Hepatocyte (in vitro differentiated cells): Measurements from ENCODE around the gene CUX1.

Experiments used
- EZH2 ChIP-seq: fragments of 200-600 bp; sonication (generic); IDR thresholded peaks from 2 replicates; pipeline ENCODE4 v1.6.1; 2016; ENCODE audit warnings: antibody characterized with exemption, mild to moderate bottlenecking, borderline replicate concordance
- EZH2phosphoT487 ChIP-seq: fragments of 200-600 bp; sonication (generic); IDR thresholded peaks from one replicate; pipeline ENCODE4 v1.6.1; 2018; ENCODE audit warnings: antibody characterized with exemption, mild to moderate bottlenecking, low read depth, moderate library complexity; ENCODE audit not compliant: unreplicated experiment, severe bottlenecking
- TF ChIP-seq, protein P1 (sequence below): fragments of 200-600 bp; sonication (generic); IDR thresholded peaks from 2 replicates; pipeline ENCODE4 v1.5.1; 2016; ENCODE audit warnings: antibody characterized with exemption, mild to moderate bottlenecking; ENCODE audit not compliant: poor library complexity

DNA sequence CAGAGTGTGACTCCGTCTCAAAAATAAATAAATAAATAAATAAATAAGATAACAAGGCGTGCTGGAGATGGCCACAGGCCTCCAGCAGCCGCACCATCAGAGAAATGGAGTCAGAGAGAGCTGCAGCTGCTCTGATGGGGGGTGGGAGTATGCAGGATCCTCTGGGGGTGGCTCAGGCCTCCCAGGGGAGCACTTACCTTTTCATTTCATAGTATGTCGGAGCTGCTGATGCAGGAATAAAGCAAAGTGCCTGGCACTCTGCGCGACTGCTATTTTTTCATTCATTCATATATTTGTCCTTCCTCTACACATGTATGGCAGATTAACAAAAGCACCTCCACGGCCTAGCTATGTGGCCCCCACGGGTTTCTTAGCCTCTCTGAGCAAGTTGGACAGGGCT, 175.9 kb downstream of the CUX1 start:
- TF ChIP-seq, protein P1, sequence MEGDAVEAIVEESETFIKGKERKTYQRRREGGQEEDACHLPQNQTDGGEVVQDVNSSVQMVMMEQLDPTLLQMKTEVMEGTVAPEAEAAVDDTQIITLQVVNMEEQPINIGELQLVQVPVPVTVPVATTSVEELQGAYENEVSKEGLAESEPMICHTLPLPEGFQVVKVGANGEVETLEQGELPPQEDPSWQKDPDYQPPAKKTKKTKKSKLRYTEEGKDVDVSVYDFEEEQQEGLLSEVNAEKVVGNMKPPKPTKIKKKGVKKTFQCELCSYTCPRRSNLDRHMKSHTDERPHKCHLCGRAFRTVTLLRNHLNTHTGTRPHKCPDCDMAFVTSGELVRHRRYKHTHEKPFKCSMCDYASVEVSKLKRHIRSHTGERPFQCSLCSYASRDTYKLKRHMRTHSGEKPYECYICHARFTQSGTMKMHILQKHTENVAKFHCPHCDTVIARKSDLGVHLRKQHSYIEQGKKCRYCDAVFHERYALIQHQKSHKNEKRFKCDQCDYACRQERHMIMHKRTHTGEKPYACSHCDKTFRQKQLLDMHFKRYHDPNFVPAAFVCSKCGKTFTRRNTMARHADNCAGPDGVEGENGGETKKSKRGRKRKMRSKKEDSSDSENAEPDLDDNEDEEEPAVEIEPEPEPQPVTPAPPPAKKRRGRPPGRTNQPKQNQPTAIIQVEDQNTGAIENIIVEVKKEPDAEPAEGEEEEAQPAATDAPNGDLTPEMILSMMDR: no peak
- no peak for TF ChIP-seq EZH2
- no peak for TF ChIP-seq EZH2phosphoT487
